Endothelial cell (in vitro differentiated cells): ENCODE results near the gene IDH3G. TPM values are rescaled to one million over a fixed set of nuclear protein-coding genes. Genes with fewer than 3 reads are reported as not detected.

Source experiments
- DNase-seq: peaks from one replicate; pipeline ENCODE4 v3.0.0; 2021; ENCODE audit warnings: low spot score
- H3K27ac Mint-ChIP-seq: one replicate; pipeline ENCODE4 v1.8.0; 2021; ENCODE audit warnings: mixed read lengths, inconsistent platforms; ENCODE audit not compliant: unreplicated experiment
- H3K27me3 Mint-ChIP-seq: one replicate; pipeline ENCODE4 v1.8.0; 2021; ENCODE audit warnings: mild to moderate bottlenecking, moderate library complexity, mixed read lengths, inconsistent platforms; ENCODE audit not compliant: unreplicated experiment
- H3K36me3 Mint-ChIP-seq: one replicate; pipeline ENCODE4 v1.8.0; 2021; ENCODE audit warnings: mild to moderate bottlenecking, low read depth, mixed read lengths, inconsistent platforms; ENCODE audit not compliant: unreplicated experiment
- H3K4me1 Mint-ChIP-seq: one replicate; pipeline ENCODE4 v1.8.0; 2021; ENCODE audit warnings: mild to moderate bottlenecking, mixed read lengths, inconsistent platforms; ENCODE audit not compliant: unreplicated experiment
- H3K4me3 Mint-ChIP-seq: one replicate; pipeline ENCODE4 v1.8.0; 2021; ENCODE audit warnings: mild to moderate bottlenecking, mixed read lengths, inconsistent platforms; ENCODE audit not compliant: unreplicated experiment
- H3K9me3 Mint-ChIP-seq: one replicate; pipeline ENCODE4 v1.8.0; 2021; ENCODE audit warnings: mixed read lengths, inconsistent platforms; ENCODE audit not compliant: unreplicated experiment
- total RNA-seq: library from RNA; stranded (reverse); fragmentation: NEBNext Ultra II Directional; extraction: Animal tissue kit (Norgen Biotek cat#: 25700); gene quantifications from one replicate; pipeline ENCODE4 v1.2.1, GENCODE V29; 2021; ENCODE audit not compliant: unreplicated experiment
- TF ChIP-seq, protein P1 (sequence below): fragments of 200-600 bp; sonication (generic); IDR thresholded peaks from one replicate; pipeline ENCODE4 v1.5.0; 2021; ENCODE audit warnings: antibody characterized with exemption; ENCODE audit not compliant: unreplicated experiment

The IDH3G gene
- total RNA-seq, 1 donor from 2014 or later = 43.3 TPM

- Mint-ChIP-seq H3K9me3 (no peaks in the 10 kb centered on the region), H3K36me3 (peaks cover 5% of the 10 kb centered on the region), H3K4me3 (no peak overlapping the region), H3K27me3 (no peaks in the 10 kb centered on the region), H3K27ac (no peak overlapping the region), H3K4me1 (no peaks in the 10 kb centered on the region)
- TF ChIP-seq, protein P1, sequence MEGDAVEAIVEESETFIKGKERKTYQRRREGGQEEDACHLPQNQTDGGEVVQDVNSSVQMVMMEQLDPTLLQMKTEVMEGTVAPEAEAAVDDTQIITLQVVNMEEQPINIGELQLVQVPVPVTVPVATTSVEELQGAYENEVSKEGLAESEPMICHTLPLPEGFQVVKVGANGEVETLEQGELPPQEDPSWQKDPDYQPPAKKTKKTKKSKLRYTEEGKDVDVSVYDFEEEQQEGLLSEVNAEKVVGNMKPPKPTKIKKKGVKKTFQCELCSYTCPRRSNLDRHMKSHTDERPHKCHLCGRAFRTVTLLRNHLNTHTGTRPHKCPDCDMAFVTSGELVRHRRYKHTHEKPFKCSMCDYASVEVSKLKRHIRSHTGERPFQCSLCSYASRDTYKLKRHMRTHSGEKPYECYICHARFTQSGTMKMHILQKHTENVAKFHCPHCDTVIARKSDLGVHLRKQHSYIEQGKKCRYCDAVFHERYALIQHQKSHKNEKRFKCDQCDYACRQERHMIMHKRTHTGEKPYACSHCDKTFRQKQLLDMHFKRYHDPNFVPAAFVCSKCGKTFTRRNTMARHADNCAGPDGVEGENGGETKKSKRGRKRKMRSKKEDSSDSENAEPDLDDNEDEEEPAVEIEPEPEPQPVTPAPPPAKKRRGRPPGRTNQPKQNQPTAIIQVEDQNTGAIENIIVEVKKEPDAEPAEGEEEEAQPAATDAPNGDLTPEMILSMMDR = no peak
- DNase-seq = no peak
Observed at GRCh38 chrX:153783378-153784013, 10.7 kb downstream of the IDH3G start.

GRCh38 chrX:153782871-153783270 lies 11.3 kb downstream of the IDH3G start:
- Mint-ChIP-seq H3K4me1 (no peaks in the 10 kb centered on the region), H3K36me3 (peaks cover 5% of the 10 kb centered on the region), H3K27ac (no peak overlapping the region), H3K4me3 (no peak overlapping the region), H3K27me3 (no peaks in the 10 kb centered on the region), H3K9me3 (no peaks in the 10 kb centered on the region)
- DNase-seq = no peak
- TF ChIP-seq, protein P1 = no peak

GRCh38 chrX:153782313-153782712 lies 11.9 kb downstream of the IDH3G start:
- TF ChIP-seq, protein P1 = no peak
- H3K27me3 Mint-ChIP-seq = no peaks in the 10 kb centered on the region

GRCh38 chrX:153781428-153782047 lies 12.6 kb downstream of the IDH3G start:
- Mint-ChIP-seq H3K27ac (no peak overlapping the region), H3K36me3 (peaks cover 3% of the 10 kb centered on the region), H3K4me3 (no peak overlapping the region), H3K27me3 (no peaks in the 10 kb centered on the region), H3K4me1 (no peaks in the 10 kb centered on the region), H3K9me3 (no peaks in the 10 kb centered on the region)
- DNase-seq = no peak
- TF ChIP-seq, protein P1 = no peak

More at GRCh38 chrX:153782313-153782712, 11.9 kb downstream of the IDH3G start:
- H3K4me3 Mint-ChIP-seq = no peak overlapping the region
- peaks cover 5% of the 10 kb centered on the region for H3K36me3 Mint-ChIP-seq
- H3K9me3 Mint-ChIP-seq = no peaks in the 10 kb centered on the region
- no peak for DNase-seq
- H3K27ac Mint-ChIP-seq = no peak overlapping the region
- H3K4me1 Mint-ChIP-seq = no peaks in the 10 kb centered on the region
